IMR-90 (cell line): ENCODE results near the gene VEGFC. TPM values are rescaled to one million over a fixed set of nuclear protein-coding genes. Genes with fewer than 3 reads are reported as not detected.

Source experiments
- ATAC-seq: fragments of 200-7000 bp; cut with Tn5 transposase; 2 replicates; pipeline ENCODE4 v1.9.1; 2020; ENCODE audit warnings: low read depth, mild to moderate bottlenecking, moderate library complexity
- BruUV-seq: library from RNA; stranded (reverse); fragments of 400-500 nt; replicated peaks from 2 replicates; lab custom pipeline; 2021; lab: Mats Ljungman, UMichigan
- CTCF ChIA-PET: fragments of 300-600 bp; formaldehyde crosslinking; extraction: SDS; loops from one replicate; lab custom pipeline; 2021; ENCODE audit warnings: antibody characterized with exemption; lab: Yijun Ruan, JAX
- POLR2A ChIA-PET: fragments of 300-600 bp; sonication (Branson Sonifier 250); formaldehyde crosslinking; loops from one replicate; lab custom pipeline; 2022; ENCODE audit warnings: antibody characterized with exemption; ENCODE audit not compliant: unreplicated experiment; lab: Charles Lee
- DNase-seq: peaks from one replicate; pipeline ENCODE4 v3.0.0; 2013
- H2AFZ ChIP-seq: replicated peaks from 2 replicates; pipeline ENCODE3; 2013; ENCODE audit warnings: low read length, mild to moderate bottlenecking; ENCODE audit not compliant: poor library complexity
- H2AK5ac ChIP-seq: 2 replicates; pipeline ENCODE4 v1.6.1; 2013; ENCODE audit warnings: low read depth, low read length, inconsistent platforms
- H2AK9ac ChIP-seq: replicated peaks from 2 replicates; pipeline ENCODE3; 2013; ENCODE audit warnings: mild to moderate bottlenecking, low read depth, low read length, moderate library complexity; ENCODE audit not compliant: poor library complexity
- H2BK120ac ChIP-seq: 2 replicates; pipeline ENCODE4 v1.6.1; 2013; ENCODE audit warnings: low read depth, low read length, inconsistent platforms
- H2BK15ac ChIP-seq: 3 replicates; pipeline ENCODE4 v1.6.1; 2013; ENCODE audit warnings: low read depth, low read length, inconsistent platforms
- H2BK20ac ChIP-seq: 2 replicates; pipeline ENCODE4 v1.6.1; 2013; ENCODE audit warnings: low read depth, mild to moderate bottlenecking, inconsistent platforms, low read length, moderate library complexity
- H2BK5ac ChIP-seq: 2 replicates; pipeline ENCODE4 v1.6.1; 2013; ENCODE audit warnings: mild to moderate bottlenecking, low read depth, low read length, inconsistent platforms; ENCODE audit not compliant: poor library complexity, severe bottlenecking
- H3K14ac ChIP-seq: replicated peaks from 2 replicates; pipeline ENCODE4 v1.6.1; 2013; ENCODE audit warnings: low read depth, low read length, inconsistent platforms
- H3K18ac ChIP-seq: 2 replicates; pipeline ENCODE4 v1.6.1; 2013; ENCODE audit warnings: low read depth, low read length, control low read depth
- H3K23ac ChIP-seq: 2 replicates; pipeline ENCODE4 v1.6.1; 2013; ENCODE audit warnings: low read depth, low read length, inconsistent platforms
- H3K27ac ChIP-seq: 2 replicates; pipeline ENCODE4 v1.5.1; 2013; ENCODE audit warnings: mild to moderate bottlenecking, control low read depth, low read length; ENCODE audit not compliant: insufficient read depth
- H3K27me3 ChIP-seq: 2 replicates; pipeline ENCODE4 v1.6.1; 2013; ENCODE audit warnings: low read length; ENCODE audit not compliant: control insufficient read depth, insufficient read depth
- H3K36me3 ChIP-seq: 2 replicates; pipeline ENCODE4 v1.6.1; 2013; ENCODE audit warnings: low read length, mixed read lengths; ENCODE audit not compliant: control insufficient read depth, insufficient read depth
- H3K4ac ChIP-seq: 2 replicates; pipeline ENCODE4 v1.6.1; 2013; ENCODE audit warnings: low read depth, low read length, inconsistent platforms
- H3K4me1 ChIP-seq: 2 replicates; pipeline ENCODE4 v1.6.1; 2013; ENCODE audit warnings: low read length, mixed read lengths; ENCODE audit not compliant: control insufficient read depth, insufficient read depth
- H3K4me2 ChIP-seq: 2 replicates; pipeline ENCODE4 v1.6.1; 2013; ENCODE audit warnings: low read depth, mild to moderate bottlenecking, control low read depth, low read length, moderate library complexity
- H3K4me3 ChIP-seq: 2 replicates; pipeline ENCODE4 v1.5.1; 2013; ENCODE audit warnings: low read depth, mild to moderate bottlenecking, control low read depth, low read length, moderate library complexity; ENCODE audit not compliant: insufficient read depth
- H3K56ac ChIP-seq: 2 replicates; pipeline ENCODE4 v1.6.1; 2013; ENCODE audit warnings: low read length, inconsistent platforms; ENCODE audit not compliant: insufficient read depth; ENCODE audit errors: extremely low read depth
- H3K79me1 ChIP-seq, 2 experiments: 2 replicates each; pipeline ENCODE4 v1.6.1; 2013; ENCODE audit warnings: low read length in 2 of 2, inconsistent platforms in 1 of 2, low read depth in 1 of 2
- H3K9ac ChIP-seq: 2 replicates; pipeline ENCODE4 v1.6.1; 2013; ENCODE audit warnings: low read depth, low read length, control low read depth
- H3K9me1 ChIP-seq: 2 replicates; pipeline ENCODE4 v1.6.1; 2013; ENCODE audit warnings: low read length, inconsistent platforms; ENCODE audit not compliant: insufficient read depth
- H3K9me3 ChIP-seq: 2 replicates; pipeline ENCODE4 v1.6.1; 2013; ENCODE audit warnings: low read length; ENCODE audit not compliant: control insufficient read depth, insufficient read depth
- H4K20me1 ChIP-seq: 2 replicates; pipeline ENCODE4 v1.6.1; 2013; ENCODE audit warnings: low read length, inconsistent platforms; ENCODE audit not compliant: insufficient read depth
- H4K5ac ChIP-seq: 2 replicates; pipeline ENCODE4 v1.6.1; 2013; ENCODE audit warnings: mild to moderate bottlenecking, low read depth, low read length, control low read depth
- H4K8ac ChIP-seq, 2 experiments: 2 replicates each; pipeline ENCODE4 v1.6.1; 2013; ENCODE audit warnings: low read depth in 2 of 2, low read length in 2 of 2, control low read depth in 1 of 2, inconsistent platforms in 1 of 2
- H4K91ac ChIP-seq: 2 replicates; pipeline ENCODE4 v1.6.1; 2013; ENCODE audit warnings: low read depth, low read length, inconsistent platforms; ENCODE audit not compliant: insufficient read depth
- CEBPB ChIP-seq: IDR thresholded peaks from 2 replicates; pipeline ENCODE4 v1.6.1; 2012; ENCODE audit warnings: low read depth, low read length, improper control_type of control experiment
- FOS ChIP-seq: fragments of 150-350 bp; IDR thresholded peaks from 2 replicates; pipeline ENCODE4 v1.6.1; 2016; ENCODE audit warnings: low read depth, low read length
- MAFK ChIP-seq: IDR thresholded peaks from 2 replicates; pipeline ENCODE4 v1.6.1; 2012; ENCODE audit warnings: low read depth, low read length, improper control_type of control experiment
- RFX5 ChIP-seq: IDR thresholded peaks from 2 replicates; pipeline ENCODE4 v1.8.0; 2012; ENCODE audit warnings: low read depth, mild to moderate bottlenecking, low read length, moderate library complexity
- WGBS, 2 experiments: methylation state at CpG; one replicate each; pipeline versions ENCODE4 v1.1.5 to v1.1.7; 2013; ENCODE audit warnings: missing lambda C conversion rate in 2 of 2; ENCODE audit not compliant: insufficient read length in 1 of 2; ENCODE audit errors: extremely low coverage in 2 of 2; 5-methylcytosine and 5-hydroxymethylcytosine counted together
- dilution Hi-C: fragments of 300-500 bp; cut with HindIII; formaldehyde crosslinking; loops from one replicate; pipeline ENCODE4 v1.14.3; 2018; ENCODE audit warnings: low sequenced_read_pairs; ENCODE audit not compliant: unreplicated experiment
- in situ Hi-C: fragments of 300-500 bp; cut with MboI; formaldehyde crosslinking; loops from 3 replicates; pipeline ENCODE4 v1.14.3; 2019; ENCODE audit warnings: low sequenced_read_pairs, inconsistent platforms, mixed read lengths
- intact Hi-C: fragments of 100-400 bp; cut with micrococcal nuclease; formaldehyde crosslinking; loops from 2 replicates; pipeline ENCODE4 v1.10.0; 2022
- polyA plus RNA-seq, 3 experiments: library from polyadenylated mRNA; depleted of rRNA; stranded (reverse); fragments of >200 nt; gene quantifications; 2 replicates each; pipeline ENCODE4 v1.2.3, GENCODE V29; 2012; ENCODE audit warnings: low replicate concordance in 1 of 3
- total RNA-seq: library from RNA; depleted of rRNA; stranded (reverse); fragments of >200 nt; gene quantifications from 2 replicates; pipeline ENCODE4 v1.2.3, GENCODE V29; 2012

VEGFC gene
- total and polyA plus RNA-seq, 2 of the 4 experiments (the other 2 are of a cell fraction): 22.9 to 49.7 TPM

GRCh38 chr4:176755613-176756012, 37.1 kb downstream of the VEGFC start:
- no peak overlapping the region for H3K27ac ChIP-seq
- no peak overlapping the region for H2AK9ac ChIP-seq
- 0 out of 2 replicates have a peak, but pooled peaks cover 12% of the 10 kb centered on the region for H3K9me1 ChIP-seq
- CTCF ChIA-PET: no interaction called here
- in situ Hi-C loops: no loop called here
- H3K9ac ChIP-seq: no peak overlapping the region
- H2BK20ac ChIP-seq: no peak overlapping the region
- H3K79me1 ChIP-seq: peaks cover 4 to 36% of the 10 kb centered on the region in 2 experiments; a peak in 3 of 4 replicates
- H3K27me3 ChIP-seq: no peaks in the 10 kb centered on the region
- ATAC-seq (no peak), DNase-seq (peak; percentile 37)
- H3K36me3 ChIP-seq: no peaks in the 10 kb centered on the region
- peaks cover 60% of the 10 kb centered on the region for H4K20me1 ChIP-seq
- WGBS, 2 experiments: no CpG with 5 or more reads among the region's 2 CpGs
- TF ChIP-seq CEBPB (no peak), MAFK (no peak), RFX5 (no peak), FOS (peak; percentile 88)
- no peak overlapping the region for H4K91ac ChIP-seq
- no peak overlapping the region for H3K4me2 ChIP-seq
- H2AFZ ChIP-seq: no peak overlapping the region
- no TSS peak for BruUV-seq
- no peak overlapping the region for H2AK5ac ChIP-seq
- H3K4me1 ChIP-seq: peaks cover 21% of the 10 kb centered on the region; the same call in 1 of the 2 replicates
- intact Hi-C loops: no loop called here
- no peak overlapping the region for H3K14ac ChIP-seq
- H4K5ac ChIP-seq: no peak overlapping the region
- dilution Hi-C loops: no loop called here
- H4K8ac ChIP-seq: no peak overlapping the region
- no peak overlapping the region for H3K18ac ChIP-seq
- peak overlapping the region; percentile 41 for H2BK5ac ChIP-seq
- no peak overlapping the region for H2BK15ac ChIP-seq
- POLR2A ChIA-PET: no interaction called here
- 0 out of 2 replicates have a peak overlapping the region, but pooled peaks have one; percentile 25 for H2BK120ac ChIP-seq
- 0 out of 2 replicates have a peak overlapping the region, but pooled peaks have one; percentile 9 for H3K4ac ChIP-seq
- no peak overlapping the region for H3K56ac ChIP-seq
- H3K23ac ChIP-seq: no peak overlapping the region
- no peak overlapping the region for H3K4me3 ChIP-seq
- no peaks in the 10 kb centered on the region for H3K9me3 ChIP-seq
